Endothelial cell of umbilical vein (primary cell): Measurements from ENCODE around the gene ZNF91. TPM values are rescaled to one million over a fixed set of nuclear protein-coding genes. Genes with fewer than 3 reads are reported as not detected.

Source experiments
- BruUV-seq: library from RNA; stranded (reverse); fragments of 400-500 nt; replicated peaks from 2 replicates; lab custom pipeline; 2021; lab: Mats Ljungman, UMichigan
- CTCF ChIA-PET: fragments of 300-600, 350-600 bp; sonication (Branson Sonifier 250); formaldehyde crosslinking; loops from one replicate; lab custom pipeline; 2021; ENCODE audit warnings: antibody characterized with exemption, inconsistent platforms; lab: Charles Lee
- POLR2A ChIA-PET: fragments of 300-600, 350-600 bp; sonication (Branson Sonifier 250); formaldehyde crosslinking; loops from one replicate; lab custom pipeline; 2021; ENCODE audit warnings: antibody characterized with exemption, inconsistent platforms; lab: Charles Lee
- DNase-seq: peaks from one replicate; pipeline ENCODE4 v3.0.0-alpha.2; 2011; ENCODE audit warnings: low read depth, low spot score
- FAIRE-seq: peaks from 2 replicates; lab custom pipeline; 2011; peaks lifted over from hg19 to GRCh38; lab: Jason Lieb, UNC
- H2AFZ ChIP-seq: 2 replicates; pipeline ENCODE4 v1.6.0; 2012; ENCODE audit warnings: low read depth, low read length, control low read depth, inconsistent platforms
- H3K27ac ChIP-seq: 2 replicates; pipeline ENCODE4 v1.5.1; 2011; ENCODE audit warnings: low read depth, mild to moderate bottlenecking, control low read depth, low read length, moderate library complexity; ENCODE audit not compliant: insufficient read depth
- H3K27me3 ChIP-seq, 2 experiments: 2 replicates each; pipeline versions ENCODE4 v1.6.0 to v1.6.1; 2011; ENCODE audit warnings: low read length in 2 of 2, mixed read lengths in 1 of 2; ENCODE audit not compliant: control insufficient read depth in 2 of 2, insufficient read depth in 2 of 2
- H3K36me3 ChIP-seq, 2 experiments: 2 replicates in 1 of 2; 3 replicates in 1 of 2; pipeline ENCODE4 v1.5.1; 2011; ENCODE audit warnings: low read length in 2 of 2, mild to moderate bottlenecking in 1 of 2, moderate library complexity in 1 of 2; ENCODE audit not compliant: control insufficient read depth in 2 of 2, insufficient read depth in 2 of 2; ENCODE audit errors: extremely low read depth in 1 of 2
- H3K4me1 ChIP-seq: 3 replicates; pipeline ENCODE4 v1.5.1; 2011; ENCODE audit warnings: mild to moderate bottlenecking, low read length; ENCODE audit not compliant: control insufficient read depth, insufficient read depth; ENCODE audit errors: extremely low read depth
- H3K4me2 ChIP-seq: 2 replicates; pipeline ENCODE4 v1.6.1; 2011; ENCODE audit warnings: low read length, control low read depth, mixed read lengths; ENCODE audit not compliant: insufficient read depth
- H3K4me3 ChIP-seq, 3 experiments: fragments of 200-600 bp in 1 of 3; sonication (generic), shearing (Covaris generic) in 1 of 3; replicated peaks in 1 of 3; 2 replicates each; pipeline ENCODE4 v1.5.1; 2011 to 2016; ENCODE audit warnings: control low read depth in 3 of 3, low read length in 3 of 3, mild to moderate bottlenecking in 2 of 3, inconsistent platforms in 1 of 3, low read depth in 1 of 3, moderate library complexity in 1 of 3; ENCODE audit not compliant: insufficient read depth in 1 of 3
- H3K79me2 ChIP-seq: 2 replicates; pipeline ENCODE4 v1.6.0; 2012; ENCODE audit warnings: low read length, inconsistent platforms; ENCODE audit not compliant: control insufficient read depth, insufficient read depth
- H3K9ac ChIP-seq: replicated peaks from 2 replicates; pipeline ENCODE3; 2011; ENCODE audit warnings: low read length, control low read depth; ENCODE audit not compliant: insufficient read depth; ENCODE audit errors: extremely low read depth
- H3K9me1 ChIP-seq: replicated peaks from 3 replicates; pipeline ENCODE4 v1.6.0; 2011; ENCODE audit warnings: mild to moderate bottlenecking, low read length; ENCODE audit not compliant: control insufficient read depth, insufficient read depth; ENCODE audit errors: extremely low read depth
- H3K9me3 ChIP-seq: replicated peaks from 2 replicates; pipeline ENCODE4 v1.5.1; 2012; ENCODE audit warnings: low read length, inconsistent platforms; ENCODE audit not compliant: control insufficient read depth, insufficient read depth
- H4K20me1 ChIP-seq: replicated peaks from 2 replicates; pipeline ENCODE3; 2011; ENCODE audit warnings: mild to moderate bottlenecking, low read length; ENCODE audit not compliant: control insufficient read depth, insufficient read depth; ENCODE audit errors: extremely low read depth
- FOS ChIP-seq: IDR thresholded peaks from 2 replicates; pipeline ENCODE4 v1.6.1; 2011; ENCODE audit warnings: mild to moderate bottlenecking, low read length, moderate library complexity, borderline replicate concordance; ENCODE audit not compliant: insufficient read depth
- JUN ChIP-seq: IDR thresholded peaks from 2 replicates; pipeline ENCODE4 v1.6.1; 2011; ENCODE audit warnings: borderline replicate concordance, low read depth; ENCODE audit not compliant: insufficient read length, insufficient read depth
- MAX ChIP-seq: IDR thresholded peaks from 2 replicates; pipeline ENCODE4 v1.6.1; 2011; ENCODE audit not compliant: insufficient read depth, insufficient read length
- MYC ChIP-seq: IDR thresholded peaks from one replicate; pipeline ENCODE4 v1.6.1; 2011; ENCODE audit warnings: mild to moderate bottlenecking, low read depth, low read length
- POLR2A ChIP-seq: IDR thresholded peaks from 2 replicates; pipeline ENCODE4 v1.6.1; 2012; ENCODE audit warnings: low read depth, mild to moderate bottlenecking, control low read depth, low read length
- POLR2AphosphoS5 ChIP-seq: IDR thresholded peaks from 2 replicates; pipeline ENCODE4 v1.6.1; 2012; ENCODE audit warnings: low read depth, mild to moderate bottlenecking, control low read depth, low read length, moderate library complexity; ENCODE audit not compliant: insufficient read depth
- dilution Hi-C: fragments of 300-500 bp; cut with MboI; formaldehyde crosslinking; loops from one replicate; pipeline ENCODE4 v1.15.0; 2019; ENCODE audit warnings: low sequenced_read_pairs; ENCODE audit not compliant: extremely low pct_ligation_motif_present
- intact Hi-C: fragments of 100-400 bp; cut with micrococcal nuclease; formaldehyde crosslinking; loops from one replicate; pipeline ENCODE4 v1.10.0; 2022
- polyA plus RNA-seq, 4 experiments: library from polyadenylated mRNA; depleted of rRNA in 3 of 4; stranded (reverse) in 3 of 4; unstranded in 1 of 4; fragments of >200 nt; gene quantifications; 2 replicates each; pipeline versions ENCODE4 v1.2.1 to v1.2.3, GENCODE V29; 2011 to 2012; ENCODE audit warnings: missing spikeins in 1 of 4
- total RNA-seq: library from RNA; stranded (reverse); gene quantifications from 2 replicates; pipeline ENCODE4 v1.2.3, GENCODE V29; 2021
- TF ChIP-seq, protein P1 (sequence below), 2 donors: IDR thresholded peaks; 1 replicate in 1 of 2; 2 replicates in 1 of 2; pipeline ENCODE4 v1.5.1; 2011; ENCODE audit warnings: low read length in 2 of 2, mild to moderate bottlenecking in 2 of 2, moderate library complexity in 2 of 2, control low read depth in 1 of 2, inconsistent platforms in 1 of 2, low read depth in 1 of 2; ENCODE audit not compliant: insufficient read depth in 1 of 2; ENCODE audit errors: extremely low read depth in 1 of 2

Gene ZNF91
- total and polyA plus RNA-seq, 2 donors (not counting 3 experiments of a cell fraction or from before 2014, with no cell fraction given) = 9.6 to 17.0 TPM

- H3K9me1 ChIP-seq = no peaks in the 10 kb centered on the region
- DNase-seq = no peak
- H3K4me1 ChIP-seq = no peaks in the 10 kb centered on the region
- intact Hi-C loops = no loop called here
- H3K9ac ChIP-seq = no peak overlapping the region
- ChIA-PET POLR2A (no interaction called here), CTCF (no interaction called here)
- no peaks in the 10 kb centered on the region for H3K36me3 ChIP-seq
- H3K27ac ChIP-seq = no peak overlapping the region
- no peaks in the 10 kb centered on the region for H3K27me3 ChIP-seq
- no peak overlapping the region for H2AFZ ChIP-seq
- BruUV-seq = no TSS peak
- no peaks in the 10 kb centered on the region for H4K20me1 ChIP-seq
- H3K4me3 ChIP-seq = no peak overlapping the region
- dilution Hi-C loops = no loop called here
- no peaks in the 10 kb centered on the region for H3K9me3 ChIP-seq
- FAIRE-seq = no peak
- TF ChIP-seq FOS (no peak), JUN (no peak), MYC (no peak), POLR2AphosphoS5 (no peak), POLR2A (no peak)
- TF ChIP-seq, protein P1, sequence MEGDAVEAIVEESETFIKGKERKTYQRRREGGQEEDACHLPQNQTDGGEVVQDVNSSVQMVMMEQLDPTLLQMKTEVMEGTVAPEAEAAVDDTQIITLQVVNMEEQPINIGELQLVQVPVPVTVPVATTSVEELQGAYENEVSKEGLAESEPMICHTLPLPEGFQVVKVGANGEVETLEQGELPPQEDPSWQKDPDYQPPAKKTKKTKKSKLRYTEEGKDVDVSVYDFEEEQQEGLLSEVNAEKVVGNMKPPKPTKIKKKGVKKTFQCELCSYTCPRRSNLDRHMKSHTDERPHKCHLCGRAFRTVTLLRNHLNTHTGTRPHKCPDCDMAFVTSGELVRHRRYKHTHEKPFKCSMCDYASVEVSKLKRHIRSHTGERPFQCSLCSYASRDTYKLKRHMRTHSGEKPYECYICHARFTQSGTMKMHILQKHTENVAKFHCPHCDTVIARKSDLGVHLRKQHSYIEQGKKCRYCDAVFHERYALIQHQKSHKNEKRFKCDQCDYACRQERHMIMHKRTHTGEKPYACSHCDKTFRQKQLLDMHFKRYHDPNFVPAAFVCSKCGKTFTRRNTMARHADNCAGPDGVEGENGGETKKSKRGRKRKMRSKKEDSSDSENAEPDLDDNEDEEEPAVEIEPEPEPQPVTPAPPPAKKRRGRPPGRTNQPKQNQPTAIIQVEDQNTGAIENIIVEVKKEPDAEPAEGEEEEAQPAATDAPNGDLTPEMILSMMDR (IDR thresholded peaks at IDR 0.05; ENCODE audit: extremely low read depth in 1 of 2, insufficient read depth in 1 of 2, low read depth in 1 of 2, low read length in 2 of 2) = no peak
- H3K79me2 ChIP-seq = no peaks in the 10 kb centered on the region
- H3K4me2 ChIP-seq = no peak overlapping the region
Measured at GRCh38 chr19:23415561-23416191, 20.4 kb upstream of the ZNF91 start.

- H3K9ac ChIP-seq = no peak overlapping the region
- POLR2A ChIA-PET = no interaction called here
- no peak overlapping the region for H2AFZ ChIP-seq
- H3K79me2 ChIP-seq = no peaks in the 10 kb centered on the region
- no peaks in the 10 kb centered on the region for H3K27me3 ChIP-seq
- H4K20me1 ChIP-seq = no peaks in the 10 kb centered on the region
- H3K9me3 ChIP-seq = no peaks in the 10 kb centered on the region
- H3K27ac ChIP-seq = no peak overlapping the region
- no peaks in the 10 kb centered on the region for H3K9me1 ChIP-seq
- no peaks in the 10 kb centered on the region for H3K36me3 ChIP-seq
- no peak overlapping the region for H3K4me2 ChIP-seq
- DNase-seq = no peak
- no TSS peak for BruUV-seq
- no peaks in the 10 kb centered on the region for H3K4me1 ChIP-seq
- dilution Hi-C loops (no loop called here), intact Hi-C loops (no loop called here)
- no peak for TF ChIP-seq FOS
- TF ChIP-seq MYC = no peak
- TF ChIP-seq MAX = no peak
- TF ChIP-seq, protein P1 (IDR thresholded peaks at IDR 0.05; ENCODE audit: extremely low read depth in 1 of 2, insufficient read depth in 1 of 2, low read depth in 1 of 2, low read length in 2 of 2) = no peak
- CTCF ChIA-PET = no interaction called here
- no peak overlapping the region for H3K4me3 ChIP-seq
- no peak for FAIRE-seq
Measured at GRCh38 chr19:23415034-23415433, 19.8 kb upstream of the ZNF91 start.
